ENCODE measurements around the gene ITGB1.

Gene ITGB1

DNA sequence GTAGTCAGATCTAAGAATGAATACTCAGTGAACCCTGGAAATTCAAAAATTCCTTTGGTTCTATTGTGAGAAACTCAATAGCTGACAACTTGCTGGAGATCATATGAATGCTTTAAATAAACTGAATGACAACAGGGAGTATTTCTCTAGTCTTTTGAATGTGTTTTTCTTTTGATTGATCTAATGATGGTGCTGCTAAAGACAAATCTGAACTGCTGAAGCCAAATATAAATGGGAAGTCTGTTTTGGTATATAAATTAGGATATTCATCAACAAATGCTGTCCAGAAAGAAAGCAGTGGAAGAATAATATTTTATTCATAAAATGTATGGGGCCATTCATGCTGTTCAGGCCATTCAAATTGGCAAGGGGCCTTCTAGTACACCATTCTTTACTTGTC lies 79.4 kb downstream of the ITGB1 start:
- no peak for FAIRE-seq

DNA sequence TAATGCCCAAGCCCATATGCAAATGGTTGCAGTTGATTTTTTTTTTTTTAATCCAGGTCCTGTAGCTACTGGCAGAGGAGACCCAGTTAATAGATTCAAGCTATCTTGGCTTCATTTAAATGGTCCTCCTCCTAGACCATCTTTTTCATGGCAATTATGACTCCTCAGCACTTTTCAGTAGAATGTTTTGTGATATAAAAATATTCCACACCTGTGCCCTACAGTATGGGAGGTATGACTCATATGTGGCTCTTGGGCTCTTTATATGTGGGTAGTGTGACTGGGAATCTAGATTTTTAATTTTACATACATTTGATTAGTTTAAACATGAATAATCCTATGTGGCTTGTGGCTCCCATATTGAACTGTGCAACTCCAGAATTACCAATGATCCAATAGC lies 80.1 kb downstream of the ITGB1 start:
- no peak for FAIRE-seq

DNA sequence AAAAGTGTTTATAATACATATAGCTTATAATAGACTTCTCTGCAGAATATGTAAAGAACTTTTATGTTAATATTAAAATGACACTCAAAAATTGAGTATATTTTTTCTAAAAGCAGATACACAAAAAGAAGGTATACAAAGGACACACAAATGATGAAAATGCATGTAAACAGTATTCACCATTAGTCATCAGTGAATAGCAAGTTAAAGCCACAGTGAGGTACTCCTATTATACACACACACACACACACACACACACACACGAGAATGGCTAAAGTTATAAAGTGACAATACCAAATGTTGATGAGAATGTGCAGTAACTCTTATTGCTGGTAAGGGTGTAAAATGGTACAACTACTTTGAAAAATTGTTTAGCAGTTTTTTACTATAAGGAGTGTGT lies 92.9 kb downstream of the ITGB1 start:
- no peak for FAIRE-seq

DNA sequence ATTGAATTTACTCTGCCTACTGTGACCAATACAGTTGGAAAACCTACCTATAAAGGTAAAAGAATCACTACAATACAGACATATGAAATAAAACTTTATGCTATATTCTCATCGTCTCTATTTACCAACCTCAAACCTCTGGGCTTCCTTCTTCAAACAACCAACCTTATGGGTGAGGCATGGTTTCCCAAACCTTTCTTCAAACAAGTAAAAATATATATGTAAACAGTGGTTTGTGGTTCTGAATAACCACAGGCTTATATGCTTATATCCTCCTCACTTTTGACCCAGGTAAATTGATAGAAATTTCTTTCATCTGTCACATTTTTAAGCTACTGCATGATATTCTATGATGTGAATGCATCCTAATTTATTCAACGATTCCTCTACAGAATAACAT lies 103.6 kb downstream of the ITGB1 start:
- FAIRE-seq: no peak

DNA sequence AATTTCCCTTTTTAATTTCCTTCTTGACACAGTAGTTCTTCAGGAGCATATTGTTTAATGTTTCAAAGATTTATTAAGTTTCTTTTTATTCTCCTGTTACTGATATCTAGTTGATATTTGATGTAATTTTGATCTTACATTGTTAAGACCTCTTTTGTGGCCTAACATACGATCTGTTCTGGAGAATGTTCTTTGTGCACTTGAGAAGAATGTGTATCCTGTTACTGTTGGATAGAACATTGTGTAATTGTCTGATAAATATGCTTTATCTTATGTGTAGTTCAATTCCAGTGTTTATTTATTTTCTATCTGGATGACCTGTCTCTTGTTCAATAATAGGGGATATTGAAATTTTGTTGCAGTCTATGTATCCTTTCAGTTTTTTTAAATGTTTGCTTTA lies 106.7 kb downstream of the ITGB1 start:
- FAIRE-seq: no peak
